ENCODE results near the gene PLEK2. TPM values are rescaled to one million over a fixed set of nuclear protein-coding genes. Genes with fewer than 3 reads are reported as not detected.
A peak's percentile ranks its signal among the peaks of the same experiment; 100 is the strongest.
"Not testable (repeated sequence)": the region's sequence is repeated elsewhere in the genome, so short reads cannot be mapped to it uniquely, and the experiment has no call there.

Gene PLEK2
- total and polyA plus RNA-seq, 5 donors, result 0.34 to 0.82 (median 0.37) TPM; not detected in 2

- Histone ChIP-seq H3K4me3 (ENCODE audit: low read length) (no peak overlapping the region), H3K4me1 (ENCODE audit: control insufficient read depth, insufficient read depth, low read length) (peaks cover 7% of the 10 kb centered on the region), H3K9me3 (ENCODE audit: control insufficient read depth, low read length) (no peaks in the 10 kb centered on the region), H3K27ac (ENCODE audit: low read length) (peak overlapping the region; percentile 4), H3K27me3 (ENCODE audit: control insufficient read depth, insufficient read depth) (no peaks in the 10 kb centered on the region)
- intact Hi-C loops (cut with DNase I), result no loop called here
- 59% methylated on average over 9 of the region's 9 CpGs for WGBS
- ATAC-seq (no peak), DNase-seq (no peak)
Measured at GRCh38 chr14:67357969-67358354, 54.0 kb downstream of the PLEK2 start.

GRCh38 chr14:67357186-67357968 is 54.6 kb downstream of the PLEK2 start:
- intact Hi-C loops (cut with DNase I), result no loop called here
- ATAC-seq (no peak), DNase-seq (no peak)
- Histone ChIP-seq H3K4me3 (ENCODE audit: low read length) (no peak overlapping the region), H3K27ac (ENCODE audit: low read length) (no peak overlapping the region), H3K4me1 (ENCODE audit: control insufficient read depth, insufficient read depth, low read length) (peaks cover 7% of the 10 kb centered on the region), H3K9me3 (ENCODE audit: control insufficient read depth, low read length) (no peaks in the 10 kb centered on the region), H3K27me3 (ENCODE audit: control insufficient read depth, insufficient read depth) (no peaks in the 10 kb centered on the region)
- 55% methylated on average over 4 of the region's 4 CpGs for WGBS

- WGBS, result 83% methylated on average over 5 of the region's 5 CpGs
- Histone ChIP-seq H3K27me3 (ENCODE audit: control insufficient read depth, insufficient read depth) (no peaks in the 10 kb centered on the region), H3K27ac (ENCODE audit: low read length) (no peak overlapping the region), H3K4me3 (ENCODE audit: low read length) (no peak overlapping the region), H3K9me3 (ENCODE audit: control insufficient read depth, low read length) (no peaks in the 10 kb centered on the region), H3K4me1 (ENCODE audit: control insufficient read depth, insufficient read depth, low read length) (peaks cover 1% of the 10 kb centered on the region)
- DNase-seq, result no peak
- intact Hi-C loops (cut with DNase I), result no loop called here
- no peak for ATAC-seq
Measured at GRCh38 chr14:67352055-67352454, 59.9 kb downstream of the PLEK2 start.

- Histone ChIP-seq H3K4me1 (ENCODE audit: control insufficient read depth, insufficient read depth, low read length) (no peaks in the 10 kb centered on the region), H3K27ac (ENCODE audit: low read length) (no peak overlapping the region), H3K4me3 (ENCODE audit: low read length) (no peak overlapping the region), H3K9me3 (ENCODE audit: control insufficient read depth, low read length) (no peaks in the 10 kb centered on the region), H3K27me3 (ENCODE audit: control insufficient read depth, insufficient read depth) (no peaks in the 10 kb centered on the region)
- intact Hi-C loops (cut with DNase I), result no loop called here
- DNase-seq (no peak), ATAC-seq (no peak)
Measured at GRCh38 chr14:67345583-67345982, 66.4 kb downstream of the PLEK2 start.

GRCh38 chr14:67343601-67344230 is 68.2 kb downstream of the PLEK2 start:
- H3K4me3 ChIP-seq (ENCODE audit: low read length), result no peak overlapping the region
- no peaks in the 10 kb centered on the region for H3K9me3 ChIP-seq (ENCODE audit: control insufficient read depth, low read length)
- H3K27ac ChIP-seq (ENCODE audit: low read length), result no peak overlapping the region
- no peak for DNase-seq
- H3K27me3 ChIP-seq (ENCODE audit: control insufficient read depth, insufficient read depth), result no peaks in the 10 kb centered on the region
- no peak for ATAC-seq
- H3K4me1 ChIP-seq (ENCODE audit: control insufficient read depth, insufficient read depth, low read length), result no peaks in the 10 kb centered on the region
- intact Hi-C loops (cut with DNase I), result no loop called here
- WGBS, result 91% methylated on average over 4 of the region's 4 CpGs

GRCh38 chr14:67341231-67341630 is 70.7 kb downstream of the PLEK2 start:
- ATAC-seq; H3K4me3 ChIP-seq (ENCODE audit: low read length); H3K27ac ChIP-seq (ENCODE audit: low read length); DNase-seq; H3K4me1 ChIP-seq (ENCODE audit: control insufficient read depth, insufficient read depth, low read length); H3K9me3 ChIP-seq (ENCODE audit: control insufficient read depth, low read length); H3K27me3 ChIP-seq (ENCODE audit: control insufficient read depth, insufficient read depth); intact Hi-C loops (cut with DNase I): not testable (repeated sequence)
- WGBS, result 98% methylated on average over 31 of the region's 31 CpGs

Small RNA genes lying within 50 kb of the gene (microRNA-seq; reads per million reads assigned to microRNA genes)
- gene MIR5694, result 0 reads per million in 2 donors

Other genes with a start within 250 kb of the PLEK2 start
- under 1 TPM in 2 of 4 donors, not detected in 2; 0.23 to 0.50 TPM for gene GARIN2, start 222.7 kb downstream of the PLEK2 start, total RNA-seq
- not detected for gene GARIN2, start 222.7 kb downstream of the PLEK2 start, polyA plus RNA-seq
- 10 to 100 TPM; 14.4 to 16.7 (median 16.1) TPM for gene PALS1, start 170.7 kb downstream of the PLEK2 start, total RNA-seq
- 4.3 TPM for gene PALS1, start 170.7 kb downstream of the PLEK2 start, polyA plus RNA-seq
- gene ATP6V1D, start 52.4 kb downstream of the PLEK2 start, total RNA-seq, result 100 to 1,000 TPM; 110 to 131 (median 126) TPM
- 139 TPM for gene ATP6V1D, start 52.4 kb downstream of the PLEK2 start, polyA plus RNA-seq
- 10 to 100 TPM; 71.3 to 91.3 (median 84.6) TPM for gene EIF2S1, start 51.8 kb downstream of the PLEK2 start, total RNA-seq
- 57.2 TPM for gene EIF2S1, start 51.8 kb downstream of the PLEK2 start, polyA plus RNA-seq
- 10 to 100 TPM in 1 of 4 donors, 1 to 10 TPM in 3; 1.3 to 11.8 (median 6.6) TPM for gene TMEM229B, start 76.6 kb upstream of the PLEK2 start, total RNA-seq
- gene TMEM229B, start 76.6 kb upstream of the PLEK2 start, polyA plus RNA-seq, result 3.6 TPM
- gene PLEKHH1, start 121.1 kb upstream of the PLEK2 start, total RNA-seq, result 1 to 10 TPM; 2.5 to 6.5 (median 4.2) TPM
- gene PLEKHH1, start 121.1 kb upstream of the PLEK2 start, polyA plus RNA-seq, result 4.0 TPM
- gene PIGH, start 188.1 kb upstream of the PLEK2 start, total RNA-seq, result 10 to 100 TPM; 13.1 to 15.4 (median 13.9) TPM
- 13.1 TPM for gene PIGH, start 188.1 kb upstream of the PLEK2 start, polyA plus RNA-seq
- gene ARG2, start 207.8 kb upstream of the PLEK2 start, total RNA-seq, result under 1 TPM; 0.25 to 0.68 (median 0.51) TPM
- 0.93 TPM for gene ARG2, start 207.8 kb upstream of the PLEK2 start, polyA plus RNA-seq